M059J (cell line): ENCODE measurements around the gene DNAH11. TPM values are rescaled to one million over a fixed set of nuclear protein-coding genes. Genes with fewer than 3 reads are reported as not detected.
"Not testable (repeated sequence)": the region's sequence is repeated elsewhere in the genome, so short reads cannot be mapped to it uniquely, and the experiment has no call there.

Experiments
- DNase-seq: peaks from one replicate; pipeline ENCODE4 v3.0.0-alpha.2; 2012; ENCODE audit warnings: low read depth
- total RNA-seq: library from RNA; depleted of rRNA; stranded (reverse); fragments of >200 nt; shearing (Covaris generic); gene quantifications from 2 replicates; pipeline ENCODE4 v1.2.3, GENCODE V29; 2014

The DNAH11 gene
- total RNA-seq, 1 experiment from 2014 or later = 7.0 TPM

GRCh38 chr7:21717323-21717722 is 174.5 kb downstream of the DNAH11 start:
- DNase-seq = no peak

GRCh38 chr7:21718391-21718790 is 175.6 kb downstream of the DNAH11 start:
- no peak for DNase-seq

GRCh38 chr7:21719846-21720245 is 177.0 kb downstream of the DNAH11 start:
- no peak for DNase-seq

DNA sequence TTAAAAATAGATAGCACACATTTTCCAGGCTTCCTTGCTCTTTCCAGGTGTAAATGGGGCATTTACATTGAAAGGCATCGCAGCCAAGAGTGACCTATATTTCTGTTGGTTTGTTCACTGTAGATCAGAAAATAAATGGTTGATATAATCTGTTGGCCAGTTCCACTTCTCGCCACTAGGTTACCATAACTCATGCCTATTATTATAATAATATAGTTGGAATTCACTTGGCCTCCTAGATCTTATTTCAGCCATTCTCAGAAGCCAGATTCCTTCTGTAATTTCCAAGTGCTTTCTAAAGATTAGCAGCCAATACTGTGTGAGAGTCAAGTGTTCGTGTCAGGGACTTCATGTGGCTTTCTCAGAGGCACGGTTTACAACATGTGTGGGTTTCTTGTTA is 179.5 kb downstream of the DNAH11 start:
- DNase-seq = no peak

GRCh38 chr7:21724562-21724961 is 181.7 kb downstream of the DNAH11 start:
- DNase-seq = no peak

DNA sequence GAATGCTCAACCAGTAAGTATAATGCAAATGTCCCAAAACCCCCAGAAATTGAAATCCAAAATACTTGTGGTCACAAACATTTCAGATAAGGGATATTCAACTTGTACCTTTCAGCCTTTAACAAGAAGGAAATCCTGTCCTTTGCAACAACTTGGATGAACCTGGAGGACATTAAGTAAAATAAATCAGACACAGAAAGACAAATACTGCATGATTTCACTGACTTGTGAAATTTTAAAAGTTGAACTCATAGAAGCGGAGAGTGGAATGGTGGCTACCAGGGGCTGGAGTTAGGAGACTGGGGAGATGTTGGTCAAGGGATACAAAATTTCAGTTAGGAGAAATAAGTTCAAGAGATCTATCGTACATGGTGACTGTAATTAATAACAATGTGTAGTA is 187.6 kb downstream of the DNAH11 start:
- no peak for DNase-seq

- peak; percentile 9 for DNase-seq
Measured at GRCh38 chr7:21731977-21732376, 189.1 kb downstream of the DNAH11 start.

- DNase-seq = not testable (repeated sequence)
Measured at GRCh38 chr7:21732956-21733355, 190.1 kb downstream of the DNAH11 start.

- DNase-seq = no peak
Measured at GRCh38 chr7:21733837-21734236, 191.0 kb downstream of the DNAH11 start.

- no peak for DNase-seq
Measured at GRCh38 chr7:21743493-21743892, 200.7 kb downstream of the DNAH11 start.

- no peak for DNase-seq
Measured at GRCh38 chr7:21746949-21747348, 204.1 kb downstream of the DNAH11 start.

DNA sequence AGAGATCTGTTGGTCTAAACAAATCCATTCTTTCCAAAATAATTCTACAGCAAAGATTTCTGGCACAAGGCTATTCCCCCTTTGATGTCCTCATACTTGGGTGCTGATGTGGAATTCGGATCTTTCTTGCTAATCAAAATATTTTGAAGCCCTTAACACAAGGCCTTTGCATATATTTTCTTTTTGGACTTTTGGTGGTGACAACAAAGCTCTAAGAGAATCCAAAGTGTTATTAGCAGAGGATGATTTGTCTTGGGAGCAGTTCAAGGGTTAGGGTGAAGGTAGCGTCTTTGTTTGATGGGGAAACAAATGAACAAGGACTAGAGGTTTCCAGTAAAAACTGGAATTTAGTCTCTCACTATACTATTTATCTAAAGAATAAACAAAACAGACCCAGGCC is 205.0 kb downstream of the DNAH11 start:
- peak; percentile 21 for DNase-seq

DNA sequence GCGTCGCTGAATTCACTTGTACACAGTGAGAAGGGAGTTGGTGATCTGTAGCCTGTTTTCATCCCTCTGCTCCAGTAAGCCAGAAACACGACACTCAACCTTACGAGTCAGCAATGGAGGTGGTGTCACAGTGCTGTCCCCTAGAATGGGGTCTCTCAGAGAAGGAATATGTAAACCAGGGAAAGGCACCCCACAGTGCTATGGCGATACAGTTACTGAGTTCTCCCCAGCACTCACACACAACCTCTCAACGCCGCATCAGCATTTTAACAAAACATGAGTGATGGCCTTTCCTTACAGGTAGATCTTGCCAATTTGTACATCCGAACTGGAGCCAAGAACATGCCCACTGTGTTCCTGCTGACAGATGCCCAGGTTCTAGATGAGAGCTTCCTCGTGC is 206.5 kb downstream of the DNAH11 start:
- no peak for DNase-seq

DNA sequence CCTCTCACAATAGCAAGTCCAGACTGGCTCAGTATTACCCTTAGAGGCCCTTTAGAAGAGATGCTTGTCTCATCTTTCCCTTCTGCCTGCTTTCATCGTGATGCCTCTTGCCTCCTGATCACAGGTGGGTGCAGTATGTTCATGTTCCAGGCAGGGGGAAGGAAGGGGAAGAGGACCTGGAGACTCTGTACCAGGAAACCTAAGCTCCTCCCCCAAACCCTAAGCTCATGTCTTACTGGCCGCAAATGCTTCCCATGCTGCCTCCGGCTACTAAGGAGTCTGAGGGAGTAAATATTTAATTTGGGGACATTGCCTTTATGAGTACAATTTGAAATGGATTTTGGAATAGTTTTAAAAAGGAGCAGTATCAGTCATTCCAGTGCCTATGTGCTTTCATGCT is 210.2 kb downstream of the DNAH11 start:
- no peak for DNase-seq

- DNase-seq = no peak
Measured at GRCh38 chr7:21754963-21755362, 212.1 kb downstream of the DNAH11 start.

- no peak for DNase-seq
Measured at GRCh38 chr7:21757537-21758282, 214.9 kb downstream of the DNAH11 start.

GRCh38 chr7:21758286-21758685 is 215.4 kb downstream of the DNAH11 start:
- no peak for DNase-seq

GRCh38 chr7:21762469-21762868 is 219.6 kb downstream of the DNAH11 start:
- DNase-seq = no peak

- no peak for DNase-seq
Measured at GRCh38 chr7:21763818-21764217, 221.0 kb downstream of the DNAH11 start.

DNA sequence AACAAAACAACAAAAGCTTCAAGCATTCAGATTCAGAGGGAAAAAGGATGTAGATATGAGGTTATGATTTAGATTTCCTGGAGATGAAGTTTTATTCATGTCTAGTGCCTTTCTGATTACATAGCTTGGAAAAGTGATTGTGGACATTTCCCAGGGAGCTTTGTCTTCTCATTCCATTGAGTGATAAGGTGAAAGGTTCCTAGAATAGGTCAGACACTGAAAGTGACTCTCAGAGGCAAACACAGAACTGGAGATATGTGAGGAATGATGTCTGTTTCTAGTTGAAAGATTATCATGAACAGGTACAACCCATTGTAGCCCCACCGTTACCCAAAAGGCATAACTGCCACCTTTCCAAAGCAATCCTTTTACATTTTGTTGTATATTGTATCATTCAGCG is 223.4 kb downstream of the DNAH11 start:
- no peak for DNase-seq

DNA sequence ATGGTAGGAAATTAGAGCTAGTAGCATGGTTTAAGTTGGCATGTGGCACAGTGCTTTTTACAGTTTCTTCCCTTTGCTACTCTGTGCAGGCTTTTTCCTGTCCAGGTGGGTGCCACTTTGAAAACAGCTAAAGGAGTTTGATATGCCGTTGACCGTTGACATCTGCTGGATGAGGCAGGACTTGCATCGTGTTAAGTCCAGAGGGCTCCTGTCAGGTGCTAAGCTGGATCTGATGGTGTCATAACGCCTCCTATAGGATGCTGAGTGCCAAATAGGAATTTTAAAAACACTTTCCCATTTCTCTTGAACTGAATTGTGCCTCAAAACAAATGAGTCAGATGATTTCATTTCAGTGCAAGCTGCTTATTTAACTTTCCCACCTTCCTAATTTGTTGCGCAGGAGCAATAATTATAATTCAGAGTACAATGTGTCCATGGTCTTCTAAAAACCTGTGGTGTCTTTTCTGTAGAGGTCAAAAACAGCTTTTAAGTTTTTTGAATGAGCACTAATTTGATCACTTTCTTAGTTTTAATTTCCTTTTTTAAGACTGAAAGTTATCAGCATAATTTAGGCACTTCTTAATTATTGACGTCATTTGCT is 224.6 kb downstream of the DNAH11 start:
- DNase-seq = peak; percentile 84

GRCh38 chr7:21768279-21768678 is 225.4 kb downstream of the DNAH11 start:
- no peak for DNase-seq

DNA sequence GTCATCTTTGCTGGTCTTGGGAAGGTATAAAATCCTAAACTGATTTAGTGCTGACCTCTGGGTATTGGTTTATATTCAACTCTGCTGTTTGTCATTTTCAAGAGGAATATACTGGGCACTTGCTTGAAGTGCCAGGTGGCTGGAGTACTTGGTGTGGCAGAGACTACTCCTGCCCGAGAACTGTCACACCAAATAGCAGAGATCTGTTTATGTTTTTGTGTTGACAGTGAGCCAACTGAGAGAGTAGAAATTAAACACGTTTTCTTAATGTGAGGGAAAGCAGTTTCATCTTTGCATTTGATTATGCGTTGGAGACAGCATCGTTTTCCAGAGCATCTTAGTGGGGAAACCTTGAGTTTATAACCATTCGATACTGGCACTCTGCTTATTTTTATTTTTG is 228.4 kb downstream of the DNAH11 start:
- DNase-seq = no peak
